Activated B cell treated with CpG ODN at 0.5 μM for 24 hours (primary cell): ENCODE results near the gene PIP5K1B. TPM values are rescaled to one million over a fixed set of nuclear protein-coding genes. Genes with fewer than 3 reads are reported as not detected.

Source experiments
- ATAC-seq: fragments of 200-7000 bp; cut with Tn5 transposase; one replicate; pipeline ENCODE4 v1.10.0; 2021; ENCODE audit warnings: low read depth, mild to moderate bottlenecking, moderate library complexity
- CTCF ChIA-PET: fragments of 350-600 bp; sonication (Branson Sonifier 250); formaldehyde crosslinking; loops from one replicate; lab custom pipeline; 2021; ENCODE audit warnings: antibody characterized with exemption; lab: Charles Lee
- POLR2A ChIA-PET: fragments of 350-600 bp; sonication (Branson Sonifier 250); formaldehyde crosslinking; loops from one replicate; lab custom pipeline; 2021; ENCODE audit warnings: antibody characterized with exemption; lab: Charles Lee
- DNase-seq: peaks from one replicate; pipeline ENCODE4 v3.0.0; 2022
- H3K27ac Mint-ChIP-seq: one replicate; pipeline ENCODE4 v1.8.0; 2020; ENCODE audit warnings: mixed read lengths
- H3K27me3 Mint-ChIP-seq: one replicate; pipeline ENCODE4 v1.8.0; 2021; ENCODE audit warnings: mixed read lengths
- H3K36me3 Mint-ChIP-seq: one replicate; pipeline ENCODE4 v1.8.0; 2021; ENCODE audit warnings: low read depth, mixed read lengths
- H3K4me1 Mint-ChIP-seq: one replicate; pipeline ENCODE4 v1.8.0; 2021; ENCODE audit warnings: mixed read lengths
- H3K4me3 Mint-ChIP-seq: one replicate; pipeline ENCODE4 v1.8.0; 2020; ENCODE audit warnings: mild to moderate bottlenecking, mixed read lengths
- H3K9me3 Mint-ChIP-seq: one replicate; pipeline ENCODE4 v1.8.0; 2020; ENCODE audit warnings: mixed read lengths
- CTCF ChIP-seq: fragments of 200-600 bp; IDR thresholded peaks from one replicate; pipeline ENCODE4 v1.8.0; 2022; ENCODE audit warnings: antibody characterized with exemption, mild to moderate bottlenecking
- intact Hi-C: fragments of 100-400 bp; cut with micrococcal nuclease; formaldehyde crosslinking; loops from one replicate; pipeline ENCODE4 v1.15.1; 2024
- total RNA-seq: library from RNA; stranded (reverse); gene quantifications from 2 replicates; pipeline ENCODE4 v1.2.3, GENCODE V29; 2022

PIP5K1B gene
- total RNA-seq, 1 donor from 2014 or later: 22.0 TPM

- Mint-ChIP-seq H3K27ac (no peak overlapping the region), H3K4me1 (peaks cover 6% of the 10 kb centered on the region), H3K9me3 (no peaks in the 10 kb centered on the region), H3K36me3 (peaks cover 55% of the 10 kb centered on the region), H3K4me3 (no peak overlapping the region), H3K27me3 (no peaks in the 10 kb centered on the region)
- no peak for TF ChIP-seq CTCF
- ATAC-seq (no peak), DNase-seq (no peak)
- CTCF ChIA-PET: no interaction called here
- POLR2A ChIA-PET: no interaction called here
- intact Hi-C loops: no loop called here
Measured at GRCh38 chr9:68904454-68904853, 199.4 kb downstream of the PIP5K1B start.

DNA sequence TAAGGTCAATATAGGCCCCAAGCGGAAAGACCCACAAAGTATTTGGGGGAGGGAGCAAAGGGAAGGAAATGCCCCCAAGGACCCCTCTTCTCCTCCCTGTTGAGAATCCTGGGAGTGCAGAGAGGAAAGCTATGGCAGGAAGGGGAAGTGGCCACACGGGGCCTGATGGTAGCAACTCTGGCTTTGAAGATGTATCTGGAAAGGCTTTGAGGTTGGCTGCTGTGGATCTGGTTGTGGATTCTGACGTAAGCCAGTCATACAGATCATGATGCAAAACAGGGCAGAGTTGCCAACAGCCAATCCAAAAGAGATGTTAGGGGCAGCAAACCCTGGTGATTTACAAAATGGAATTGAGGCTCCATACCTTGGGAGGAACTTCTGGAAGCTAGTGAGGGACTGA lies 200.1 kb downstream of the PIP5K1B start:
- no peak for ATAC-seq
- no peaks in the 10 kb centered on the region for H3K9me3 Mint-ChIP-seq
- no peaks in the 10 kb centered on the region for H3K27me3 Mint-ChIP-seq
- no peak overlapping the region for H3K27ac Mint-ChIP-seq
- H3K4me1 Mint-ChIP-seq: peaks cover under 1% of the 10 kb centered on the region
- H3K36me3 Mint-ChIP-seq: peaks cover 55% of the 10 kb centered on the region
- H3K4me3 Mint-ChIP-seq: no peak overlapping the region
- intact Hi-C loops: no loop called here
- DNase-seq: no peak
- no peak for TF ChIP-seq CTCF
- ChIA-PET POLR2A (no interaction called here), CTCF (no interaction called here)

DNA sequence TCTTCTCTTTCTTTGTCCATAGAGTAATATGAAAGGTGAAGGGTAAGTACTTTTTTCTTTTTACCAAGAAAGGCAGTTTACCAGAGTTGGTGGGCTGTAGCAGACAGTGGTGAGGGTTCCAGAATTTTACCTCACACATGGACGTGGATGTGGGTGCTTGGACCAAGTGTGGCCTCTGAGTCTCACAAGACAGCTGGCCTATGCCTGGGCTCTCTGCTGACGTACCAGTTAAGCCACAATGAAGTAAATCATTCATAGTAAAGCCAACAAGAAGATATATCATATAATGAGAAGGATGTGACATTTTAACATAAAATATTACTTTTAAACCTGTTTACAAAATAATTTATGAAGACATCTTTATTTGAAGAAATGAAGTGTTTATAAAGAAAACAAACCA lies 202.9 kb downstream of the PIP5K1B start:
- no peak for DNase-seq
- no peak for TF ChIP-seq CTCF
- intact Hi-C loops: no loop called here
- no peaks in the 10 kb centered on the region for H3K9me3 Mint-ChIP-seq
- H3K4me3 Mint-ChIP-seq: no peak overlapping the region
- CTCF ChIA-PET: no interaction called here
- peaks cover 2% of the 10 kb centered on the region for H3K4me1 Mint-ChIP-seq
- no peaks in the 10 kb centered on the region for H3K27me3 Mint-ChIP-seq
- POLR2A ChIA-PET: no interaction called here
- ATAC-seq: no peak
- peaks cover 42% of the 10 kb centered on the region for H3K36me3 Mint-ChIP-seq
- no peak overlapping the region for H3K27ac Mint-ChIP-seq

- H3K27me3 Mint-ChIP-seq: no peaks in the 10 kb centered on the region
- ATAC-seq: no peak
Measured at GRCh38 chr9:68912561-68912960, 207.5 kb downstream of the PIP5K1B start.

DNA sequence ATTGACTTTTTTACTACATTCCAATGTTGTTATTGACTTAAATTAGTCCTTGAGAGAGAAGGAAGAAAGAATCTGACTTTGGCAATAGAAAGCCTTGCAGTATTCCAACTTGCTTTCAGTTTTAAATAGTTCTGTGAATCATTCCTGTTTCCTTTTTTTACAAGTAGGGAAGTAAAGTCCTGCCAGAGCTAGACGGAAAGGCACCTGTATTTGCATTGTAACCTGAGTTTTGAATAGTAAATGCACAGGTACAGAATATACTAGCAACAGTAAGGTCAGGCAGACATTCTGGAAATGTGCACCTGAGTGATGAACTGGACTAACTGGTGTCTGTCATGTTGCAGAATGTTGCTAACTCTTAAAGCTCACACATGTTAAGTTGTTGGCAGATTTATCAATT lies 208.0 kb downstream of the PIP5K1B start:
- Mint-ChIP-seq H3K9me3 (no peaks in the 10 kb centered on the region), H3K27me3 (no peaks in the 10 kb centered on the region), H3K4me3 (no peak overlapping the region), H3K27ac (no peak overlapping the region), H3K4me1 (peaks cover 11% of the 10 kb centered on the region), H3K36me3 (peaks cover 24% of the 10 kb centered on the region)
- DNase-seq (no peak), ATAC-seq (no peak)
- TF ChIP-seq CTCF: no peak
- intact Hi-C loops: no loop called here
- ChIA-PET CTCF (no interaction called here), POLR2A (interaction anchor here (1.1 kb wide), 1 partner anchor 14 kb away, joined by 3 read pairs; no protein-coding TSS in a partner anchor)

More at GRCh38 chr9:68912561-68912960, 207.5 kb downstream of the PIP5K1B start:
- no peak overlapping the region for H3K27ac Mint-ChIP-seq
- ChIA-PET POLR2A (interaction anchor here (0.6 to 1.1 kb wide), 2 partner anchors 14 to 23 kb away, joined by 3 to 4 read pairs; no protein-coding TSS in a partner anchor), CTCF (no interaction called here)
- no peak overlapping the region for H3K4me3 Mint-ChIP-seq
- peaks cover 24% of the 10 kb centered on the region for H3K36me3 Mint-ChIP-seq
- no peaks in the 10 kb centered on the region for H3K9me3 Mint-ChIP-seq
- H3K4me1 Mint-ChIP-seq: peaks cover 9% of the 10 kb centered on the region
- no peak for DNase-seq
- intact Hi-C loops: no loop called here
- TF ChIP-seq CTCF: no peak
